Right cardiac atrium (tissue), 5 donors: ENCODE data around the gene KIF21A. TPM values are rescaled to one million over a fixed set of nuclear protein-coding genes. Genes with fewer than 3 reads are reported as not detected.

Experiments
- ATAC-seq, 2 donors: fragments of 200-7000 bp; cut with Tn5 transposase; one replicate each; pipeline versions ENCODE4 v1.8.0 to v1.9.1; 2020; ENCODE audit warnings: moderate library complexity in 2 of 2, mild to moderate bottlenecking in 1 of 2
- DNase-seq, 3 donors: peaks; one replicate each; pipeline ENCODE4 v3.0.0-alpha.2; 2020
- H3K27ac ChIP-seq: one replicate; pipeline ENCODE4 v1.5.1; 2013; ENCODE audit warnings: mild to moderate bottlenecking, low read length, control low read depth, moderate library complexity
- H3K27me3 ChIP-seq: one replicate; pipeline ENCODE4 v1.6.1; 2013; ENCODE audit not compliant: control insufficient read depth, insufficient read depth
- H3K4me1 ChIP-seq: one replicate; pipeline ENCODE4 v1.6.1; 2013; ENCODE audit warnings: low read length; ENCODE audit not compliant: control insufficient read depth, insufficient read depth
- H3K4me3 ChIP-seq: one replicate; pipeline ENCODE4 v1.5.1; 2013; ENCODE audit warnings: low read length, control low read depth
- H3K9me3 ChIP-seq: one replicate; pipeline ENCODE4 v1.6.1; 2013; ENCODE audit warnings: low read length; ENCODE audit not compliant: control insufficient read depth
- WGBS: extraction: QIAGEN DNeasy Blood & Tissue Kit; methylation state at CpG from one replicate; pipeline ENCODE4 v1.1.7; 2013; 5-methylcytosine and 5-hydroxymethylcytosine counted together
- intact Hi-C, 4 donors: fragments of 100-400 bp; cut with DNase I; formaldehyde crosslinking; loops; one replicate each; pipeline versions ENCODE4 v1.11.0 to v1.14.0; 2022 to 2023
- polyA plus RNA-seq: library from polyadenylated mRNA; stranded (reverse); fragments of 200-250 nt; gene quantifications from one replicate; pipeline ENCODE4 v1.2.3, GENCODE V29; 2013
- total RNA-seq, 4 donors: library from RNA; stranded (reverse); fragmentation: NEBNext Ultra II Directional; extraction: Animal tissue kit (Norgen Biotek cat#: 25700); gene quantifications; one replicate each; pipeline ENCODE4 v1.2.1, GENCODE V29; 2021
- donor health status: healthy with polysubstance abuse.
- donor health status: DM: no; HTN: yes; CAD: no.
- donor health status: DM: no; HTN: no; CAD: no.
- donor health status: DM: no; HTN: yes; CAD: no; lungs with severe emphysema.
- donor health status: DM: yes; HTN: yes; CAD: no.

KIF21A gene
- total and polyA plus RNA-seq, 5 donors, result 26.1 to 58.7 (median 41.2) TPM

- DNase-seq (no peak), ATAC-seq (no peak)
- H3K4me1 ChIP-seq, result peaks cover 3% of the 10 kb centered on the region
- H3K4me3 ChIP-seq, result no peak overlapping the region
- no peak overlapping the region for H3K27ac ChIP-seq
- no peaks in the 10 kb centered on the region for H3K9me3 ChIP-seq
- intact Hi-C loops, result no loop called here
- 67% methylated on average over 3 of the region's 3 CpGs for WGBS
- no peaks in the 10 kb centered on the region for H3K27me3 ChIP-seq
Measured at GRCh38 chr12:39405580-39405979, 37.3 kb downstream of the KIF21A start.

DNA sequence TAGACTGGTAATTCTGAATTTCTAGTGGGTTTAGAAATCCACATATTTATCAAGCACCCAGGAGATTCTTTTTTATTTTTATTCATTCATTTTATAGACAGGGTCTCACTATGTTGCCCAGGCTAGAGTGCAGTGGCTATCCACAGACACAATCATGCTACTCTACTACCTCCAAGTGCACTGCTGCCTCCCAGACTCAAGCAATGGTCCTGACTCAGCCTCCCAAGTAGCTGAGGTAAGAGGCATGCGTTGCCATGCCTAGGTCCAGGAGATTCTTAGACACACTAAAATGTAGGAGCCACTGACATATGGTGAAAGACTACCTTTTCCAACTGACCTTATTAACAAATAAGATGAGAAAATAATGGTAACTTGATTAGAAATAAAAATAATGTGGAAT lies 38.9 kb downstream of the KIF21A start:
- ATAC-seq, result no peak
- intact Hi-C loops, result no loop called here
- H3K27ac ChIP-seq, result no peak overlapping the region

GRCh38 chr12:39403376-39403775 lies 39.5 kb downstream of the KIF21A start:
- Histone ChIP-seq H3K27ac (no peak overlapping the region), H3K9me3 (no peaks in the 10 kb centered on the region), H3K27me3 (no peaks in the 10 kb centered on the region), H3K4me1 (peaks cover 3% of the 10 kb centered on the region), H3K4me3 (no peak overlapping the region)
- ATAC-seq, result no peak
- no peak for DNase-seq
- intact Hi-C loops, result no loop called here

More for the DNA sequence above, 38.9 kb downstream of the KIF21A start:
- Histone ChIP-seq H3K4me3 (no peak overlapping the region), H3K4me1 (peaks cover 3% of the 10 kb centered on the region), H3K27me3 (no peaks in the 10 kb centered on the region), H3K9me3 (no peaks in the 10 kb centered on the region)
- 87% methylated on average over 1 of the region's 1 CpG for WGBS
- no peak for DNase-seq

DNA sequence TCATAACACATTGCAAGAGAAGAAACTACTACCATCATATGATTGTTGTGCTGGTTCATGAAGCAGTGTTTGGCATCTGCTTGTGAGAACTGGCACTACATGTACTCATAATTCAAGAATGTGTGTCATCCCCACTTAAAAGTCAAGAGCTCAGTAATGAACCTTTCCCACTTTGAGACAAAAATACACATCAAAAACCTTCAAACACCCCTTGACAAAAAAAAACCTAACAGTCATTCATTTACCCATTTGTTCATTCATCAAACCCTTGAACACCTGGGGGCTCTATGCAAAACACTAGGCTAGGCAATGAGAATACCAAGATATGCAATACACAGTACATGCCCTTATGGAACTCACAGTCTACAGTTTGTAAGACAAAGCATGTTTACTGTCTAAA lies 40.0 kb downstream of the KIF21A start:
- no peaks in the 10 kb centered on the region for H3K4me1 ChIP-seq

DNA sequence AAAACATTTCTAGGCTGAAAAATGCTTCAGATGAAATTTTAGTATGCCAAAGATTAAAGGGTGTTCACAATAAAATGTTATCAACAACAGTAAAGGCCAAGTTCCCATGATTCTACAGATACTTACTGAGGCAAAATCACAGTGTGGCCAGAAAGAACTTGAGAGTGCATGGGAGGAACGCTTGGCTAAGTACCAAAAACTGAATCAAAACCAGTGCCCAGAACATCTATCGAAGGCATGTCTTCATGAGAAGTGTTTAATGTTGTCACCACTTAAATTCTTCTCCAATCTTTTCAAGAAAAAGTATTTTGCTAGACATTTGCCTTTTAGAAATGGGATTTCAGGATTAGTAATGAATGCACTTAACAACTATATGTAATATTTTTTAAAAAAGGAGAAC lies 41.5 kb downstream of the KIF21A start:
- H3K27ac ChIP-seq, result no peak overlapping the region
- 25% methylated on average over 2 of the region's 2 CpGs for WGBS
- no peak for DNase-seq
- H3K4me1 ChIP-seq, result no peaks in the 10 kb centered on the region
- H3K9me3 ChIP-seq, result no peaks in the 10 kb centered on the region
- no peaks in the 10 kb centered on the region for H3K27me3 ChIP-seq
- H3K4me3 ChIP-seq, result no peak overlapping the region
- ATAC-seq, result peak; percentile 73 to 75
- intact Hi-C loops, result no loop called here

More for the DNA sequence above, 40.0 kb downstream of the KIF21A start:
- intact Hi-C loops, result no loop called here
- ATAC-seq (peak; percentile 63 to 78), DNase-seq (no peak)
- no peak overlapping the region for H3K4me3 ChIP-seq
- H3K27me3 ChIP-seq, result no peaks in the 10 kb centered on the region
- H3K9me3 ChIP-seq, result no peaks in the 10 kb centered on the region
- no peak overlapping the region for H3K27ac ChIP-seq

GRCh38 chr12:39395866-39396265 lies 47.1 kb downstream of the KIF21A start:
- WGBS, result 40% methylated on average over 6 of the region's 6 CpGs
- H3K4me1 ChIP-seq, result peaks cover 1% of the 10 kb centered on the region
- H3K4me3 ChIP-seq, result no peak overlapping the region
- ATAC-seq (peak; percentile 51 to 69), DNase-seq (peak in 1 of 3 donors; percentile 48)
- H3K27me3 ChIP-seq, result no peaks in the 10 kb centered on the region
- intact Hi-C loops, result no loop called here
- peak overlapping the region; percentile 30 for H3K27ac ChIP-seq
- H3K9me3 ChIP-seq, result no peaks in the 10 kb centered on the region

DNA sequence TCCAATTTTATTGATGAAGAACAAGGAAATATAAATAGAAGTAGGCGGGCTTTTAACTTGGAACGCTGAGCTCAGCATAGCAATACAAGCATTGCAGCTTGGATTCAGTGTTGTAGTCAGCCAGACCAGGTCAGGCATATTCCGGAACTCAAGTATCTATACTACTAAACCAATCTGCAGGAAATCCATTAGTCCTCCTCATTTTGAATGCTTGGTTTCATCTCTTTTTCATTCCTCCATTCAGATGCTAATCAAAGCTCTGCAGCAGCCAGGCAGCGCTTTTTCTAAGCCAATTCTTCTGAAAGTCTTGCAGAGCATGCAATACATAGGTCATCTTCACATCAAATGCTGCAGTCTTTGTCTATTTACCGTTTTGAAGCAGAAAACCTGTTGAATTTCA lies 49.0 kb downstream of the KIF21A start:
- intact Hi-C loops, result no loop called here
- 67% methylated on average over 5 of the region's 5 CpGs for WGBS
- Histone ChIP-seq H3K9me3 (no peaks in the 10 kb centered on the region), H3K4me1 (peaks cover 1% of the 10 kb centered on the region), H3K4me3 (no peak overlapping the region), H3K27ac (no peak overlapping the region), H3K27me3 (no peaks in the 10 kb centered on the region)
- ATAC-seq (no peak), DNase-seq (no peak)

DNA sequence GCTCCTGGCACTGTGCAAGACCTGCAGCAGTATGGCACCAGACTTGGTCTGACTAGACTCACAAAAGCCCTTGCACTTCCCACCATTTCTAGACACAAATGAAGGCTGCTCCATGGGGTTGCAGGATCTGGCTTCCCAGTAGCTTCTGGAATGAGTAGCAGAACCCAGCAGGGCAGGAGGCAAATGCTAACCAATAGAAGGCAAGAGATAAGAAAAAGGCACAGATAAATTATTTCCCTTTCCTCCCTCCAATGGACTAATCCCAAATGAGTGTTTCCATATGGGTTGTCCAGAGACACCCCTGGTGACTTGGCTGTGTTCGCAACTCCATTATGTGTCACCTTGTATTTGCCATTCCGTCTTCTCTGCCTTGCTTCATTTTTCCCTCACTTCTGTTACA lies 49.7 kb downstream of the KIF21A start:
- Histone ChIP-seq H3K4me1 (peaks cover 1% of the 10 kb centered on the region), H3K9me3 (no peaks in the 10 kb centered on the region), H3K4me3 (no peak overlapping the region), H3K27me3 (no peaks in the 10 kb centered on the region), H3K27ac (peak overlapping the region; percentile 17)
- DNase-seq (no peak), ATAC-seq (peak in 1 of 2 donors; percentile 31)
- intact Hi-C loops, result no loop called here
- WGBS, result 65% methylated on average over 2 of the region's 2 CpGs

GRCh38 chr12:39392154-39392925 lies 50.6 kb downstream of the KIF21A start:
- H3K4me3 ChIP-seq, result no peak overlapping the region
- no peak for DNase-seq
- intact Hi-C loops, result no loop called here
- 63% methylated on average over 1 of the region's 1 CpG for WGBS
- no peaks in the 10 kb centered on the region for H3K9me3 ChIP-seq
- no peak overlapping the region for H3K27ac ChIP-seq
- no peak for ATAC-seq
- H3K27me3 ChIP-seq, result no peaks in the 10 kb centered on the region
- H3K4me1 ChIP-seq, result peaks cover 2% of the 10 kb centered on the region

DNA sequence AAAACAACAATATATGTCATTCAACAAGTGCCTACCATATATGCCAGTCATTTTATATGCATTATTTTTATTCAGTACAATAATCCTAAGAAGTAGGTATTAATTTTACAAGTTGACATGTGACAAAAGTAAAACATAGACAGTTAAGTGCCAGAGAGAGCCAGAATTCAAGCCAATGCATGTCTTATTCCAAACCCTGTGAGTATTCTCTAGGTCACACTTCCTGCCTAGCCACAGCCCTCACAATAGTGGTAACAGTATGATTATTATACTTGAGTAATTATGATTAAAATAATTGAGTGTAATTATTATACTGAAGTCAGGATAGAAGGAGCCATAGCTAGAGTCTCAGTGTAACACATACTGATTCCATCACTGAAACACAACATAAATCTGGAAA lies 52.2 kb downstream of the KIF21A start:
- intact Hi-C loops, result no loop called here
- no peaks in the 10 kb centered on the region for H3K9me3 ChIP-seq
- no peak overlapping the region for H3K4me3 ChIP-seq
- peaks cover 6% of the 10 kb centered on the region for H3K4me1 ChIP-seq
- DNase-seq, result no peak
- H3K27me3 ChIP-seq, result no peaks in the 10 kb centered on the region
- ATAC-seq, result no peak
- H3K27ac ChIP-seq, result no peak overlapping the region

DNA sequence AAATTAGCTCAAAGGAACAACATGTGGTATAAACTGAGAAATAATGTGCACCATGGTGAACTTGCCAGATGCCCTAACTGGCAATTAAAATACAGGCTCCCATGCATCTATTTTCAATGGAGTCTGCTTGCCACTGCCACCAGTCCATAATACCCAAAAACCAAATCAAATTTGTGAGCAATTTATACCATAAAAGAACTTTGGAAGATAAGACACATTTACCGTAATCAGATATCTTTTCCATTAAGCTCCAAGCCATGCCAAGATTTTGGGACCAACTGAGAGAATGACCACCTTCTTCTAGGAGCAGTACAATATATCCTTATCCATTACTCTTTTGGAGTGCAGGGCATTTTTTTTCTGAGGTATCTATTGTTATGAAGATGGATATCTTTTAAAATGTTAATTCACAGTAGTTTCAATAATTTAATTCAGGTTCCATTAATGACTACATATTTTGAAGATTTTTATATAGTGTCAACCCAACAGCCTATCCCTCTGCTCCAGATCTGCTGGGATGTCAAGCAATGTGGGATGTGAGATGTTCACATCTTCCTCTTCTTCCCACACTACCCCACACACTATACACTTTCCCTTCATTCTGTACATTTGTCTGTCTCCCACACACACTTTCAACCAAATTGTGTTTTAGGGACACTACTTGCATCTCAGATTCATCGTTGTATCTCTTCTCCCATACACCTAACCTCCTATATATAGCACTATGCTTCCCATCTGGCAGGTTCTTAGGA lies 53.3 kb downstream of the KIF21A start:
- intact Hi-C loops, result no loop called here
- H3K4me1 ChIP-seq, result peaks cover 6% of the 10 kb centered on the region
- H3K9me3 ChIP-seq, result no peaks in the 10 kb centered on the region
- H3K27me3 ChIP-seq, result no peaks in the 10 kb centered on the region
- DNase-seq, result no peak
- WGBS, result 90% methylated on average over 2 of the region's 2 CpGs
- no peak overlapping the region for H3K27ac ChIP-seq
- no peak overlapping the region for H3K4me3 ChIP-seq
- ATAC-seq, result no peak
